ENCODE results near the gene ZBTB42.
A peak's percentile ranks its signal among the peaks of the same experiment; 100 is the strongest.

ZBTB42 gene

DNA sequence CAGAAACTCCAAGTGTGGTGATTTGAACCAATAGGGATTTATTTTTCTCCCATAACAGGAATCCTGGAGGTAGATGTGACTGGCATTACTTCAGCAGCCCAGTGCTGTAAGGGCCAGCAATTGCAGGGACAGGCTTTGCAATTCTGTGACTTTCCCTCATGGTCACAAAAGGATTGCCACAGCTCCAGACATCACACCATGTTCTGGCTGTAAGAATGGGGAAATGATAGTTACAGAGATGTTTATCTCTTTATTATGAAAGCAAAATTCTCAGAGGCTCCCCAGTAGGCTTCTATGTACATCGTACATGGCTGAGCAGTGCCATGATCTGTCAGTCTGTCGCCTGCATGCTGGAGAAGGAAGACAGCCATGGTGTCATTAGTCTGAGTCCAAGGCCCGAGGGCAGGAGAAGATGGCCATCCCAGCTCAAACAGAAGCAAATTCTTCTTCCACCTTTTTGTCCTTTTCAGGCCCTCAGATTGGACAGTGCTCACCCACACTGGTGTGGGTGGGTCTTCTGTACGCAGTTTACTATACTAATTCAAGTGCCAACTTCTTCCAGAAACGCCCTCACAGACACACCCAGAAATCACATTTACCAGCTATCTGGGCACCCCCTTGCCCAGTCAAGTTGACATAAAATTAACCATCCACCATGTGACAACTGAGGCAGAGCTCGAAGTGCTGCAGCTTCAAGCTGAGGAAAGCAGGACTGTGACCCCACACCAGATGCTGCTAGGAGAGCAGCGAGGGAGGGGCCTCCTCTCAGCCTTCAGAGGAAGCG lies 17.2 kb downstream of the ZBTB42 start:
- no peak for DNase-seq (ENCODE audit: low read depth)
- no peak overlapping the region for H3K4me3 ChIP-seq (ENCODE audit: control insufficient read depth, low read depth, low read length)

DNA sequence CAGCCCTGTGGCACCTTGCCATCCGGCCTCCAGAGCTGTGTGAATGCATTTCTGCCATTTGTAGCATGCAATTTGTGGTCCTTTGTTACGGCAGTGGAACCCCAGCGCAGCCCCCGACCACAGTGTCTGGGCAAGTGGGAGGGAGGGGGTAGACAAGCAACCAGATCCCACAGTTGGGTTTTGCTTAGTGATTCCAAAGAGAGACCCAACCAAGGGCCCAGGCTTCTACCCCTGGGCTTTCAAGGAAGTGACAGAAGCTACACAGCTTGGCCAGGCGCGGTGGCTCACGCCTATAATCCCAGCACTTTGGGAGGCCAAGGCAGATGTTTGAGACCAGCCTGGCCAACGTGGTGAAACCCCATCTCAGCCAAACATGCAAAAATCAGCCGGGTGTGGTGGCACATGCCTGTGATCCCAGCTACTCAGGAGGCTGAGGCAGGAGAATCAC lies 17.8 kb downstream of the ZBTB42 start:
- no peak for DNase-seq (ENCODE audit: low read depth)
- H3K4me3 ChIP-seq (ENCODE audit: control insufficient read depth, low read depth, low read length): no peak overlapping the region
- TF ChIP-seq, protein P1, sequence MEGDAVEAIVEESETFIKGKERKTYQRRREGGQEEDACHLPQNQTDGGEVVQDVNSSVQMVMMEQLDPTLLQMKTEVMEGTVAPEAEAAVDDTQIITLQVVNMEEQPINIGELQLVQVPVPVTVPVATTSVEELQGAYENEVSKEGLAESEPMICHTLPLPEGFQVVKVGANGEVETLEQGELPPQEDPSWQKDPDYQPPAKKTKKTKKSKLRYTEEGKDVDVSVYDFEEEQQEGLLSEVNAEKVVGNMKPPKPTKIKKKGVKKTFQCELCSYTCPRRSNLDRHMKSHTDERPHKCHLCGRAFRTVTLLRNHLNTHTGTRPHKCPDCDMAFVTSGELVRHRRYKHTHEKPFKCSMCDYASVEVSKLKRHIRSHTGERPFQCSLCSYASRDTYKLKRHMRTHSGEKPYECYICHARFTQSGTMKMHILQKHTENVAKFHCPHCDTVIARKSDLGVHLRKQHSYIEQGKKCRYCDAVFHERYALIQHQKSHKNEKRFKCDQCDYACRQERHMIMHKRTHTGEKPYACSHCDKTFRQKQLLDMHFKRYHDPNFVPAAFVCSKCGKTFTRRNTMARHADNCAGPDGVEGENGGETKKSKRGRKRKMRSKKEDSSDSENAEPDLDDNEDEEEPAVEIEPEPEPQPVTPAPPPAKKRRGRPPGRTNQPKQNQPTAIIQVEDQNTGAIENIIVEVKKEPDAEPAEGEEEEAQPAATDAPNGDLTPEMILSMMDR (IDR thresholded peaks at IDR 0.05; ENCODE audit: control insufficient read depth, insufficient read depth, low read depth, low read length, missing control alignments): no peak

More for the DNA sequence above, 17.2 kb downstream of the ZBTB42 start:
- TF ChIP-seq, protein P1 (IDR thresholded peaks at IDR 0.05; ENCODE audit: control insufficient read depth, insufficient read depth, low read depth, low read length, missing control alignments): no peak

DNA sequence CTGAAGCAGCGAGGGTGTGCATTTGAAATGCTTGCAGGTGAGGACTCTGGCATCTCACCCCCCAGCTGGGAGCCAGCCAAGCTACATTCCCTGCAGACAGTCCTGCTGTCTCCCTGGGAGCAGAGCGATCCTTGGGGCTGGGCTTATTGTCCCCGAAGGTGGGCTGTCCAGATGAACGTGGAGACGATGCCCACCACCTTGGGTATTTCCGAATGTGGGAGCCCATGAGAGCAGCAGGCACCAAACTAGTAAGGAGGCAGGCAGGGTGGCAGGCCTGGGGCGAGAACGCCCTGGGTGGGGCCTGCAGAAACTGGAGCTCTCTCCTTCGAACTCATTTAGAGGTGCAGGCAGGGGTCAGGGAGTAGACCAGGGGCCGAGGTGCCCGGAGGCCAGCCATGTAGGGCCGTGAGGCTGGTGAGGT lies 18.5 kb downstream of the ZBTB42 start:
- TF ChIP-seq, protein P1 (IDR thresholded peaks at IDR 0.05; ENCODE audit: control insufficient read depth, insufficient read depth, low read depth, low read length, missing control alignments): no peak
- no peak for DNase-seq (ENCODE audit: low read depth)

DNA sequence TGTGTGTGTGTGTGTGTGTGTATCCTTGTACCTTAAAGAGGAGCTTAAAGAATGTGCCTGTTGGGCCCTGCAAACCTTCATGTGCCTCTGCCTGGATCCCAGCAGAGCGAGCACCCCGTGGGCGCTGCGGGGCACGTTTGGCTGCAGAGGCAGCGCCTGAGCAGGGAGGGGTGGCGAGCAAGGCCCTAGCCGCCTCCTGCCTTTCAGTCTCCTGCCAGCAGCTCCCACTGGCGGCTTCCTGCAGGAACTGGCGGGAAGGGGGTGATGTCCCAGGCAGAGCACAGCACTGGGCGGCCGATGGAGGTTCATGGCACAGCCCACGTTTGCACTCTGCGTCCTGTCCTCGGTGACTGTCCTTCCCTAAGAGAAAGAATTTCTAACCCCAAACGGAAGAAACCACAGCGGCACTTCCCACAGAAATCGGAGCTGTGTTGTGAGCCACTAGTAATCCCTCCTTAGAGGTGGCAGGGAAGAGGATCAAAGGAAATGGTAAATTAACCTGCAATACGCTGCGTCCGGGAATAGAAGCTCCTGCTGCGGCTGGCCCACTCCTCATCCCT lies 19.8 kb downstream of the ZBTB42 start:
- TF ChIP-seq, protein P1 (IDR thresholded peaks at IDR 0.05; ENCODE audit: control insufficient read depth, insufficient read depth, low read depth, low read length, missing control alignments): peak; percentile 62
- H3K4me3 ChIP-seq (ENCODE audit: control insufficient read depth, low read depth, low read length): no peak overlapping the region
- DNase-seq (ENCODE audit: low read depth): no peak

More for the DNA sequence above, 18.5 kb downstream of the ZBTB42 start:
- no peak overlapping the region for H3K4me3 ChIP-seq (ENCODE audit: control insufficient read depth, low read depth, low read length)

DNA sequence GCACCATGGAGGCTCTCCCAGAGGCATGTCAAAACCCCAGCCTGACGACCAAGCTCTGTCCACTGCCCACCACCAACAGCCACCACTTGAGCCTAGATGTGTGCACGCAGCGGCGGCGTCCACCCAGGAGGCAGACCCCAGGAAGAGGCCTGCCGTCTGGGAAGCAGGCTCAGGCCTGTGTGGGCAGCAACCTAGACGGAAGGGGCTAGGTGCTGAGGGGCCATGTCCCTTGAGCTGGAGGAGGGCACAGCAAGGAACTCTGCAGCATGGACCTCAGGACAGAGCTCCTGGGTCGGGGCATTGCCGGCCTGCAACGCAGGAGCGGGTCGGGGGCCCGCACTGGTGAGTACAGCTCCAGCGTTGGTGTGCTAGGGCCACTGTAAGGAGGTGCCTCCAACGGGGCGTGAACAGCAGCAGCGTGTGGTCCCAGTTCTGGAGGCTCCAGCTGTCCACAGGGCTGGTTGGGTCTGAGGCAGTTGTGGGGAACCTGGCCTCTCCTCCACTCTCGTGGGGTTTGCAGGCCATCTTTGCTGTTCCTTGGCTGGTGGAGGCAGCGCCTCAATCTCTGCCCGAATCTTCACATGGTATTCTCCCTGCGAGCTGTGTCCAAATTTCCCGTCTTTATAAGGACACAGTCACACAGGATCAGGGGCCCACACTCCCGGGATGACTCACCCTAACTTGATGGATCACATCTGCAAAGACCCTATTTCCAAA lies 20.5 kb downstream of the ZBTB42 start:
- TF ChIP-seq, protein P1 (IDR thresholded peaks at IDR 0.05; ENCODE audit: control insufficient read depth, insufficient read depth, low read depth, low read length, missing control alignments): no peak
- DNase-seq (ENCODE audit: low read depth): no peak
- H3K4me3 ChIP-seq (ENCODE audit: control insufficient read depth, low read depth, low read length): no peak overlapping the region

DNA sequence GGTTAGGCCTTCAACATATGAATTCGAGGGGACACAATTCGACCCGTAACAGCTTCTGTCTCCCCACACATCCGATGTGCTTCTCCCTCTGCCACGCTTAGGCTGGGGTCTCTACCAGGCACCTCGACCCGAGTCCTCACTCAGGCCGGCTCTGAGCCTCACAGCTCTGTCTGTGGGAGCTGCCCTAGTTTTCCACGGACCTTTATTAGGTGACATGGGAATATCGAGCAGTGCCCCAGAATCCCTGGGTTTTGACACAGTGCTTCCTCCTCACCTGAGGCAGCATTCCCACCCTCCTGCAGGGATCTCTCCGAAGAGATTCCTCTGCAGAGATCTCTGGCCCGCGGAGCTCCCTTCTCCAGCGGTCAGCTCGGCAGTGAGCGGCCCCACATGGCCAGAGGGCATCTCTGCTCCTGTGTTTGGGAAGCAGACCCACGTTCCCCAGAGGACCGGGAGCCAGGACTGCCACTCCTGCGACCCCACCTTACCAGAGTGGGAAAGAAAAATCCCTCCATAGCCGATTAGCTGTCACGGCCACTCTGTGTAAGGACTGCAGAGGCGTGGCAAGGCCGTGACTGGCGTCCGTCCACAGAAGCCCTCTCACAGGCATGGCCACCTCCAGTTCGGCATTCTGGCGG lies 21.2 kb downstream of the ZBTB42 start:
- H3K4me3 ChIP-seq (ENCODE audit: control insufficient read depth, low read depth, low read length): no peak overlapping the region
- no peak for DNase-seq (ENCODE audit: low read depth)
- TF ChIP-seq, protein P1 (IDR thresholded peaks at IDR 0.05; ENCODE audit: control insufficient read depth, insufficient read depth, low read depth, low read length, missing control alignments): no peak
